HG02981 (cell line): ENCODE data around the gene TM4SF5.
"Not testable (repeated sequence)": the region's sequence is repeated elsewhere in the genome, so short reads cannot be mapped to it uniquely, and the experiment has no call there.

Experiments
- ATAC-seq: cut with Tn5 transposase; IDR thresholded peaks from one replicate; pipeline ENCODE4 v1.9.1; 2021; ENCODE audit warnings: mild to moderate bottlenecking, moderate library complexity; ENCODE audit not compliant: unreplicated experiment

The TM4SF5 gene

DNA sequence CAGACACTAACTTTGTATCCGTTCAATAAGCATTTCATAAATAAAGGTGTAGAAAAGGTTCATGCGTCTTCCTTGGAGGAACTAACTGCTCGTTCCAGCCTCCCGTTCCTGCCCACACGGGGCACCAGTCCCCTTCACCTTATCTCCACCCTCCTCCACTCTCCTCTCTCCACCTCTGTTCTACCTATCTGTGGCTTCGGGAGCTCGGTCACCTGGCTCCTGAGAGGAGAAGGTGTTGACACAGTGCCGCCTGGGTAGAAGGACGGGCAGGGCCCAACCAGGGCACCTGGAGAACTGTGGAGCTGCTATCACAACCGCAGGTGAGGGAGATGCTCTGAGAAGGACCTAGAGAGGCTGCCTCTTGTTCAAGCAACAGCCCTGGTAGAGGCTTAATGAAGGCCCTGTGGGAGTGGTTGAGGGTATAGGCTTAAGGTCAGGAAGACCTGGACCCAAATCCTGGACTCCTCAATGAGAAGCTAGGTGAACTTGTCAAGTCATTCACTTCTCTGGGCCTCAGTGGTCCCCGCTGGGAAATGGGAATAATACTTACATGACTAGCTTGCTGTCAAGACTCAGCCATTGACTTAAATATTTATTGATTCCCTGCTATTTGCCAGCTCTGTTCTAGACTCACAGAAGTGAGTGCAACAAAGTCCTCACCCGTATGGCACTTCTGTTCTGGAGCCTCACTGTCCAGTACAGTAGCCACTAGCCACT is 51.8 kb downstream of the TM4SF5 start:
- ATAC-seq: no peak

DNA sequence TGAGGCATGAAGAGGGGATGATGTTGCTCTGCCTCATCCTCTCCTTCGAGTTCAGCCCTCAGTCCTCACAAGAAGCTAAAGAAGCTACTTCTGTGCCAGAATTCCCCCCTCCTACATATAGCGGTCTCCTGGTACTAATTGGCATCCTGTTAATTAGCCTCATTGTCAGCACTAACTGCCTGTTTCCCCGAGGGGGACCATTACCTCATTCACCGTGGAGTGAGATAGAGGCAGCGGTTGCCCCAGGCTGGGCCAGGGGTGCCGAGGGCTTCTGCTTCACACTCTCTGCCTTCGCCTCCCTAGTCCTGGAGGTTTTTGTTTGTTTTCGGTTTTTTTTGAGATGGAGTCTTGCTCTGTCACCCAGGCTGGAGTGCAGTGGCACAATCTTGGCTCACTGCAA is 55.7 kb downstream of the TM4SF5 start:
- ATAC-seq: no peak

DNA sequence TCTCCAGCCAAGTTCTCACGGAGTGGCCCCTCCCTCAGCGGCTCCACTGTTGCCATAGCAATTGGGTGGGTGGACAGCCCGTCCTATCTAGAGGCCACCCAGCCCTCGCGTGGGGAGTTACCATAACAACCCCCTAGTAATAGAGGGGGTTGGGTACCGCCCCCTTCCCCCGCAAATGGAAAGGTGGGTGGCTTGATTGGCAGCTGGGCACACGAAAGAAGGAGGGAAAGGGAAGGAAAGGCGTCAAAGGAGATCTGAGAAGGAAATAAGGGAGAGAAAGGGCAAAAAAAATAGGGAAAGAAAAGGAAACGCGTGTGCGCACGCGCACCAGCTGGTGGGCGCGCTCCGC is 61.1 kb downstream of the TM4SF5 start:
- ATAC-seq: not testable (repeated sequence)
